Gastrocnemius medialis (tissue), 4 donors: ENCODE measurements around the gene KIF3A. TPM values are rescaled to one million over a fixed set of nuclear protein-coding genes. Genes with fewer than 3 reads are reported as not detected.
A peak's percentile ranks its signal among the peaks of the same experiment; 100 is the strongest.

Experiments used
- ATAC-seq, 2 donors: fragments of 150-250 bp; one replicate each; pipeline ENCODE4 v1.9.1; 2016
- DNase-seq, 2 donors: peaks; one replicate each; pipeline ENCODE4 v3.0.0-alpha.2; 2019
- H3K27ac ChIP-seq, 4 donors: fragments of 200-600 bp; sonication (generic); 1 replicate in 1 of 4; 2 replicates in 3 of 4; pipeline ENCODE4 v1.5.1; 2016 to 2018; ENCODE audit warnings: mild to moderate bottlenecking in 2 of 4, moderate library complexity in 1 of 4
- H3K27me3 ChIP-seq, 3 donors: fragments of 200-600 bp; sonication (generic) in 2 of 3; 1 replicate in 1 of 3; 2 replicates in 2 of 3; pipeline versions ENCODE4 v1.5.1 to v1.6.0; 2016 to 2019; ENCODE audit warnings: mild to moderate bottlenecking in 1 of 3, moderate library complexity in 1 of 3
- H3K36me3 ChIP-seq, 2 donors: fragments of 200-600 bp; sonication (generic) in 1 of 2; one replicate each; pipeline ENCODE4 v1.5.1; 2017 to 2018
- H3K4me1 ChIP-seq, 2 donors: fragments of 200-600 bp; sonication (generic) in 1 of 2; one replicate each; pipeline ENCODE4 v1.5.1; 2016 to 2017; ENCODE audit warnings: mild to moderate bottlenecking in 2 of 2
- H3K4me3 ChIP-seq, 4 donors: fragments of 200-600 bp; sonication (generic) in 3 of 4; 1 replicate in 1 of 4; 2 replicates in 3 of 4; pipeline ENCODE4 v1.5.1; 2016 to 2019; ENCODE audit warnings: mild to moderate bottlenecking in 2 of 4
- H3K9me3 ChIP-seq, 3 donors: fragments of 200-600 bp; sonication (generic) in 2 of 3; 1 replicate in 1 of 3; 2 replicates in 2 of 3; pipeline ENCODE4 v1.5.1; 2016 to 2019
- POLR2A ChIP-seq, 2 donors: fragments of 450-650 bp; IDR thresholded peaks; one replicate each; pipeline ENCODE4 v1.6.1; 2017; ENCODE audit warnings: antibody characterized with exemption in 2 of 2, mild to moderate bottlenecking in 2 of 2, moderate library complexity in 2 of 2
- in situ Hi-C, 4 donors: fragments of 200-750 bp; cut with MboI; loops; one replicate each; pipeline versions ENCODE4 v1.15.0 to v1.8.0; 2017; ENCODE audit warnings: low sequenced_read_pairs in 4 of 4
- intact Hi-C: fragments of 100-400 bp; cut with DNase I; formaldehyde crosslinking; loops from one replicate; pipeline ENCODE4 v1.15.1; 2023; ENCODE audit warnings: low total_unique reads
- total RNA-seq, 4 donors: library from RNA; depleted of rRNA; stranded (reverse); fragments of >200 nt; gene quantifications; one replicate each; pipeline versions ENCODE4 v1.1.0 to v1.2.3, GENCODE V29; 2016
- TF ChIP-seq, protein P1 (sequence below), 5 experiments: fragments of 450-650 bp in 3 of 5; fragments of 200-600 bp in 2 of 5; sonication (generic) in 2 of 5; IDR thresholded peaks in 4 of 5; conservative IDR thresholded peaks in 1 of 5; 1 replicate in 4 of 5; 2 replicates in 1 of 5; pipeline ENCODE4 v1.5.1; 2016 to 2019; ENCODE audit warnings: antibody characterized with exemption in 5 of 5, mild to moderate bottlenecking in 3 of 5, moderate library complexity in 3 of 5

The KIF3A gene
- total RNA-seq, 4 donors from 2014 or later: 2.5 to 4.2 (median 3.4) TPM

DNA sequence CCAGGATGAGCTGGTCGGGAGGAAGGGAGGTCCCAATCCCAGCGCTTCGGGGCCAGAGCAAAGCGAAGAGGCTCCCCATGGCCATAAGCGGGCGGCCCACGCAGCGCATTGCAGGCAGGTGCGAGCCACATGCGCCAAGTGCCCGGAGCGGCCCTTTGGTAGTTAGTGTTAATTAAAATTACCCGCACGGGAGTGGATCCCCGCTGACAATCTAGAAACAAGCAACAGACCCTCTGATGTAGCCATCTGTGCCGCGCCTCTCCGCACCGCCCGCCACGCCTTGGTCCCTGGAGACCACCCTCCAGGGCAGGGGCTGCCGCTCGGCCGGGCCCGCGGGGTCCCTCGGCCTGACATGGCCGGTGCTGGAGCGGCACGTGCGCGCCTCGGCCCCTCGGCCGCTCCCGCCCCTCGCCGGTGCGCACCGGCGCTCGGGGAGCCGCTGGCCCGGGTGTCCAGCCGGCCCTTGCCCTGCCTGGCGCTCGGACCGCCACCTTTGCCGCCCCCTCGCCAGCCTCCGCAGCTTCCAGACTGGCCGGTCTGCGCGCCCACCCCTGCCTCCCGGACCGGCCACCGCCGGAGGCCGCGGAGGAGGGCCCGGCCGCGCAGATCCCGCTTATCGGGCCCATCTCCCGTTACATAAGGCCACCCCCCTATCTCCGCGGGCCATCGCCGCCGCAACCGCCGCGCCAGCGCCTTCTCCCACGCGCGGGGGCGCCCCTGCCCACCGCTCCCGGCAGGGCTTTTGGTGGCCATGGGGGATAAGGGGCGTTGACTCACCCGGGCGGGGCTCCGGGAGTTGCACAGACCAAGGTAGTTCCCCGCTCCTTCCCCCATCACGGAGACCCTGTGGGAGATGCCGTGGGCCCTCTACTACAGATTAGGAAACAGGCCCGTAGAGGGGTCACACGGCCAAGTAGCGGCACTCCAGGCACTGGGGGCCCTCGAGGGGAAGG lies 81.2 kb downstream of the KIF3A start:
- intact Hi-C loops: loop anchor here (5.0 kb wide), 1 partner anchor 166 kb away; no protein-coding TSS in a partner anchor

DNA sequence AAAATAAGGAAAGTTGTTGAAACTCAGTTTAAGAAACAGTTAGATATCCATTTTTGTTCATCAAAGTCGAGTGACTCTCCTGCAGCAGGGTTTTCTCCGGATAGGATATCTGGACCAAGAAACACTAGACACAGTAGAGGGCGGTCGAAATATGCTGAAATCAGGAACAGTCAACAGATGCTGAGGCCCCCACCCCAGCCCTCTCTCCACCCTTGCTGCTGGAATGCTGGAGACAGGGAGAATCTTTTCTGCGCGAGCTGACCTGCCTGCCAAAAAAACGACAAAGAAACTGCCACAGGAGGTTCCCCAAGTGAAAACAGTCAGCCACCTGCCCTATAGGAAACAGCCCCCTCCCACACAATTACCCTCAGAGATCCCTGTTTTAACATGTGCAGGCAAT lies 83.6 kb downstream of the KIF3A start:
- Histone ChIP-seq H3K4me3 (no peak overlapping the region), H3K36me3 (no peaks in the 10 kb centered on the region), H3K27ac (no peak overlapping the region), H3K27me3 (peaks cover 21 to 35% (median 27%) of the 10 kb centered on the region in 3 donors), H3K4me1 (peaks cover 0 to 10% of the 10 kb centered on the region in 2 donors), H3K9me3 (no peaks in the 10 kb centered on the region)
- no peak for TF ChIP-seq POLR2A (IDR thresholded peaks at IDR 0.05)
- TF ChIP-seq, protein P1, sequence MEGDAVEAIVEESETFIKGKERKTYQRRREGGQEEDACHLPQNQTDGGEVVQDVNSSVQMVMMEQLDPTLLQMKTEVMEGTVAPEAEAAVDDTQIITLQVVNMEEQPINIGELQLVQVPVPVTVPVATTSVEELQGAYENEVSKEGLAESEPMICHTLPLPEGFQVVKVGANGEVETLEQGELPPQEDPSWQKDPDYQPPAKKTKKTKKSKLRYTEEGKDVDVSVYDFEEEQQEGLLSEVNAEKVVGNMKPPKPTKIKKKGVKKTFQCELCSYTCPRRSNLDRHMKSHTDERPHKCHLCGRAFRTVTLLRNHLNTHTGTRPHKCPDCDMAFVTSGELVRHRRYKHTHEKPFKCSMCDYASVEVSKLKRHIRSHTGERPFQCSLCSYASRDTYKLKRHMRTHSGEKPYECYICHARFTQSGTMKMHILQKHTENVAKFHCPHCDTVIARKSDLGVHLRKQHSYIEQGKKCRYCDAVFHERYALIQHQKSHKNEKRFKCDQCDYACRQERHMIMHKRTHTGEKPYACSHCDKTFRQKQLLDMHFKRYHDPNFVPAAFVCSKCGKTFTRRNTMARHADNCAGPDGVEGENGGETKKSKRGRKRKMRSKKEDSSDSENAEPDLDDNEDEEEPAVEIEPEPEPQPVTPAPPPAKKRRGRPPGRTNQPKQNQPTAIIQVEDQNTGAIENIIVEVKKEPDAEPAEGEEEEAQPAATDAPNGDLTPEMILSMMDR (IDR thresholded peaks at IDR 0.05 in 4 of 5, conservative IDR thresholded peaks at IDR 0.05 in 1 of 5): no peak
- in situ Hi-C loops (no loop called here), intact Hi-C loops (no loop called here)
- DNase-seq (no peak), ATAC-seq (no peak)

More for the DNA sequence above, 81.2 kb downstream of the KIF3A start:
- ATAC-seq (no peak), DNase-seq (no peak)
- H3K36me3 ChIP-seq: no peaks in the 10 kb centered on the region
- TF ChIP-seq POLR2A (IDR thresholded peaks at IDR 0.05): no peak
- TF ChIP-seq, protein P1 (IDR thresholded peaks at IDR 0.05 in 4 of 5, conservative IDR thresholded peaks at IDR 0.05 in 1 of 5): no peak
- H3K27ac ChIP-seq: no peak overlapping the region
- in situ Hi-C loops: no loop called here
- H3K4me3 ChIP-seq: peak overlapping the region; percentile 32 to 47 (median 38)
- H3K4me1 ChIP-seq: peaks cover 0 to 10% of the 10 kb centered on the region in 2 donors
- H3K27me3 ChIP-seq: peaks cover 21 to 35% (median 27%) of the 10 kb centered on the region in 3 donors
- no peaks in the 10 kb centered on the region for H3K9me3 ChIP-seq

DNA sequence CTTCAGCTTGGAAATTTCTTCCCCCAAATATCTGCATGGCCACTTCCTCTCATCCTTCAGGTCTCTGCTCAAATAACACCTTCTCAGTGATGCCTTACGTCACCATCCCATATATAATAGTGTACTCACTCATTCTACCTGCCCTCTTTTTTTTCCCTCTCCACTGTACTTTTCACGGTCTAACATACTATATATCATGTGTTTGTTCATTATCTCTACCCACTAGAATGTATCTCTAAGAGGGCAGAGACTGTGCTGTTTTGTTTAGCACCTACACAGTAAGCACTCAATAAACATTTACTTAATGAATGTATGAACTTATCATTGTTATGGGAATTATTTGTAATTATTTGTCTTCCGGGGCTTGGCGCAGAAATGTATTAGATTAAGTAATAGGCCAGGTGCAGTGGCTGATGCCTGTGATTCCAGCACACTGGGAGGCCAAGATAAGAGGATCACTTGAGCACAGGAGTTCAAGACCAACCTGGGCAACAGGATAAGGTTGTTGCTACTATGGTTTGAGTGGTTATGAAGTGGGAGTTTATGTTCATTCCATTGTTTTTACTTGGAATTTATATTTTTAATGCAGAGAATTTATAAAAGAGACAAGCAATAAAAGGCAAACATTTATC lies 85.4 kb downstream of the KIF3A start:
- no peaks in the 10 kb centered on the region for H3K36me3 ChIP-seq
- peaks cover 13 to 29% (median 21%) of the 10 kb centered on the region in 3 donors for H3K27me3 ChIP-seq
- ATAC-seq (no peak), DNase-seq (no peak)
- no peak overlapping the region for H3K27ac ChIP-seq
- intact Hi-C loops: no loop called here
- peaks cover 0 to 10% of the 10 kb centered on the region in 2 donors for H3K4me1 ChIP-seq
- in situ Hi-C loops: no loop called here
- H3K9me3 ChIP-seq: no peaks in the 10 kb centered on the region
- H3K4me3 ChIP-seq: no peak overlapping the region
- no peak for TF ChIP-seq POLR2A (IDR thresholded peaks at IDR 0.05)
- TF ChIP-seq, protein P1 (IDR thresholded peaks at IDR 0.05 in 4 of 5, conservative IDR thresholded peaks at IDR 0.05 in 1 of 5): no peak

DNA sequence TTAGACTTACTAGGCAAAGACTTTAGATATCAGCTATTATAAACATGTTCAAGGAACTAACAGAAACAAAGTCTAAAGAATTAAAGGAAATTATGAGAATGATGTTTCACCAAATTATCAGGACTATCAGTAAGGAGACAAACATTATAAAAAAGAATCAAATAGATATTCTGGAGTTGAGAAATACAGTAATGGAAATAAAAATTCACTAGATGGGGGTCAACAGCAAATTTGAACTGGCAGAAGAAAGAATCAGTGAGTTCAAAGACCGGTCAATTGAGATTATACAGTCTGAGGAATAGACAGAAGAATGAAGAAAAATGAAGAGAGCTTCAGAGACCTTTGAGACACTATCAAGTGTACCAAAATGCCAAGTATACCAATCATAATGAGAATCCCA lies 89.0 kb downstream of the KIF3A start:
- no peak for TF ChIP-seq POLR2A (IDR thresholded peaks at IDR 0.05)
- TF ChIP-seq, protein P1 (IDR thresholded peaks at IDR 0.05 in 4 of 5, conservative IDR thresholded peaks at IDR 0.05 in 1 of 5): no peak
- Histone ChIP-seq H3K9me3 (no peaks in the 10 kb centered on the region), H3K27me3 (no peaks in the 10 kb centered on the region), H3K4me1 (no peaks in the 10 kb centered on the region), H3K4me3 (no peak overlapping the region), H3K27ac (no peak overlapping the region), H3K36me3 (peaks cover 0 to 1% of the 10 kb centered on the region in 2 donors)
- in situ Hi-C loops: no loop called here
- no peak for DNase-seq
- ATAC-seq: no peak
- intact Hi-C loops: no loop called here
